NB4 (cell line): Measurements from ENCODE around the gene KCNH6.

ENCODE experiments used
- POLR2A ChIP-seq: IDR thresholded peaks from 2 replicates; pipeline ENCODE4 v1.6.1; 2011; ENCODE audit warnings: mild to moderate bottlenecking; ENCODE audit not compliant: insufficient read length; ENCODE audit errors: extremely low read depth
- TF ChIP-seq, protein P1 (sequence below): IDR thresholded peaks from one replicate; pipeline ENCODE4 v1.5.1; 2012; ENCODE audit warnings: low read depth, low read length
- TF ChIP-seq, protein P2 (sequence below): IDR thresholded peaks from 2 replicates; pipeline ENCODE4 v1.6.1; 2011; ENCODE audit warnings: low read depth, low read length

DNA sequence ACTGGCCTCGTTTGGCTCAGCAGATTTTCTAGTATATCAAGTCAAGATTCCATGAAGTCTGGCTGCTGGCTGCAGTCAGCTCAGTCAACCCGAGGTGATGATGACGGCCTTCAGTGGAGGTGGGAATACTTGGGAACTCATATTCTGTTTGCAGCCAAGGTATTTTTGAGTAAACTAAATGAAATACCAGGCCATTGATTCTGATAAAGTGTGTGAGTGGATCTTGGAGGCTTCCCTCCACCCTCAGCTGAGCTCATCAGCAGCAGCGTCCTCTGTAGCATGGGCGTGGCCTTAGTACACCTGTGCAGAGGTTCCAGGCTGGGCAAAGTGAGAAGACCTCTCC lies 55.6 kb downstream of the KCNH6 start:
- TF ChIP-seq, protein P1, sequence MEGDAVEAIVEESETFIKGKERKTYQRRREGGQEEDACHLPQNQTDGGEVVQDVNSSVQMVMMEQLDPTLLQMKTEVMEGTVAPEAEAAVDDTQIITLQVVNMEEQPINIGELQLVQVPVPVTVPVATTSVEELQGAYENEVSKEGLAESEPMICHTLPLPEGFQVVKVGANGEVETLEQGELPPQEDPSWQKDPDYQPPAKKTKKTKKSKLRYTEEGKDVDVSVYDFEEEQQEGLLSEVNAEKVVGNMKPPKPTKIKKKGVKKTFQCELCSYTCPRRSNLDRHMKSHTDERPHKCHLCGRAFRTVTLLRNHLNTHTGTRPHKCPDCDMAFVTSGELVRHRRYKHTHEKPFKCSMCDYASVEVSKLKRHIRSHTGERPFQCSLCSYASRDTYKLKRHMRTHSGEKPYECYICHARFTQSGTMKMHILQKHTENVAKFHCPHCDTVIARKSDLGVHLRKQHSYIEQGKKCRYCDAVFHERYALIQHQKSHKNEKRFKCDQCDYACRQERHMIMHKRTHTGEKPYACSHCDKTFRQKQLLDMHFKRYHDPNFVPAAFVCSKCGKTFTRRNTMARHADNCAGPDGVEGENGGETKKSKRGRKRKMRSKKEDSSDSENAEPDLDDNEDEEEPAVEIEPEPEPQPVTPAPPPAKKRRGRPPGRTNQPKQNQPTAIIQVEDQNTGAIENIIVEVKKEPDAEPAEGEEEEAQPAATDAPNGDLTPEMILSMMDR, result no peak
- TF ChIP-seq, protein P2, sequence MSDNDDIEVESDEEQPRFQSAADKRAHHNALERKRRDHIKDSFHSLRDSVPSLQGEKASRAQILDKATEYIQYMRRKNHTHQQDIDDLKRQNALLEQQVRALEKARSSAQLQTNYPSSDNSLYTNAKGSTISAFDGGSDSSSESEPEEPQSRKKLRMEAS, result no peak
- TF ChIP-seq POLR2A, result no peak
